Neuronal stem cell (in vitro differentiated cells): ENCODE results near the gene TRIM67.

Source experiments
- DNase-seq: peaks from one replicate; pipeline ENCODE4 v3.0.0-alpha.2; 2013; ENCODE audit warnings: low spot score
- H2AFZ ChIP-seq: one replicate; pipeline ENCODE4 v1.6.1; 2013; ENCODE audit warnings: mild to moderate bottlenecking, low read length, inconsistent platforms
- H2AK5ac ChIP-seq: 2 replicates; pipeline ENCODE4 v1.6.1; 2013; ENCODE audit warnings: low read depth, mild to moderate bottlenecking, inconsistent platforms, low read length, moderate library complexity, mixed read lengths
- H2BK120ac ChIP-seq: 2 replicates; pipeline ENCODE4 v1.6.1; 2013; ENCODE audit warnings: low read depth, mild to moderate bottlenecking, inconsistent platforms, low read length, moderate library complexity, mixed read lengths
- H2BK12ac ChIP-seq: one replicate; pipeline ENCODE4 v1.6.1; 2013; ENCODE audit warnings: low read length, inconsistent platforms
- H2BK15ac ChIP-seq: 2 replicates; pipeline ENCODE4 v1.6.1; 2013; ENCODE audit warnings: mild to moderate bottlenecking, low read length, inconsistent platforms, mixed read lengths
- H2BK5ac ChIP-seq: one replicate; pipeline ENCODE4 v1.6.1; 2013; ENCODE audit warnings: inconsistent platforms, mild to moderate bottlenecking, low read length, moderate library complexity
- H3K14ac ChIP-seq: one replicate; pipeline ENCODE4 v1.6.1; 2013; ENCODE audit warnings: low read length, inconsistent platforms
- H3K18ac ChIP-seq: 2 replicates; pipeline ENCODE4 v1.6.1; 2013; ENCODE audit warnings: low read length, inconsistent platforms
- H3K23ac ChIP-seq: 2 replicates; pipeline ENCODE4 v1.6.1; 2013; ENCODE audit warnings: low read depth, mild to moderate bottlenecking, mixed read lengths, low read length, inconsistent platforms; ENCODE audit not compliant: poor library complexity
- H3K27ac ChIP-seq: replicated peaks from 3 replicates; pipeline ENCODE4 v1.5.1; 2013; ENCODE audit warnings: low read length, inconsistent platforms
- H3K27me3 ChIP-seq, 3 experiments: 2 replicates each; pipeline ENCODE4 v1.6.1; 2013; ENCODE audit warnings: low read length in 3 of 3, mild to moderate bottlenecking in 2 of 3, inconsistent platforms in 1 of 3, low read depth in 1 of 3, mixed read lengths in 1 of 3, moderate library complexity in 1 of 3; ENCODE audit not compliant: control insufficient read depth in 3 of 3, insufficient read depth in 3 of 3
- H3K36me3 ChIP-seq, 2 donors: replicated peaks in 1 of 2; 2 replicates each; pipeline ENCODE4 v1.6.1; 2013; ENCODE audit warnings: low read length in 2 of 2; ENCODE audit not compliant: control insufficient read depth in 2 of 2, insufficient read depth in 2 of 2
- H3K4ac ChIP-seq: 2 replicates; pipeline ENCODE4 v1.6.1; 2013; ENCODE audit warnings: inconsistent platforms, mild to moderate bottlenecking, low read length, moderate library complexity
- H3K4me1 ChIP-seq, 2 donors: 1 replicate in 1 of 2; 2 replicates in 1 of 2; pipeline ENCODE4 v1.6.1; 2013; ENCODE audit warnings: low read length in 2 of 2, low read depth in 1 of 2; ENCODE audit not compliant: control insufficient read depth in 2 of 2, insufficient read depth in 1 of 2
- H3K4me2 ChIP-seq: one replicate; pipeline ENCODE4 v1.6.1; 2013; ENCODE audit warnings: mild to moderate bottlenecking, low read length, inconsistent platforms; ENCODE audit not compliant: insufficient read depth, poor library complexity, severe bottlenecking
- H3K4me3 ChIP-seq, 2 donors: 2 replicates each; pipeline ENCODE4 v1.5.1; 2013; ENCODE audit warnings: low read length in 2 of 2, mild to moderate bottlenecking in 2 of 2, inconsistent platforms in 1 of 2, moderate library complexity in 1 of 2
- H3K79me1 ChIP-seq: one replicate; pipeline ENCODE4 v1.6.1; 2013; ENCODE audit warnings: low read depth, mild to moderate bottlenecking, inconsistent platforms, low read length, moderate library complexity
- H3K9ac ChIP-seq: one replicate; pipeline ENCODE4 v1.6.1; 2013; ENCODE audit warnings: mild to moderate bottlenecking, low read depth, low read length, inconsistent platforms; ENCODE audit not compliant: poor library complexity
- H3K9me3 ChIP-seq, 2 donors: replicated peaks in 1 of 2; 2 replicates each; pipeline versions ENCODE3 to v1.6.1; 2013; ENCODE audit warnings: low read length in 2 of 2, mild to moderate bottlenecking in 2 of 2, inconsistent platforms in 1 of 2, low read depth in 1 of 2, mixed read lengths in 1 of 2, moderate library complexity in 1 of 2; ENCODE audit not compliant: control insufficient read depth in 2 of 2, insufficient read depth in 1 of 2
- H4K8ac ChIP-seq: one replicate; pipeline ENCODE4 v1.6.1; 2013; ENCODE audit warnings: low read depth, mild to moderate bottlenecking, inconsistent platforms, low read length, moderate library complexity
- H4K91ac ChIP-seq: one replicate; pipeline ENCODE4 v1.6.1; 2013; ENCODE audit warnings: low read length, low read depth, mild to moderate bottlenecking, inconsistent platforms; ENCODE audit not compliant: poor library complexity
- WGBS, 2 donors: extraction: QIAGEN DNeasy Blood & Tissue Kit; methylation state at CpG; one replicate each; pipeline ENCODE4 v1.1.7; 2013; ENCODE audit warnings: missing lambda C conversion rate in 2 of 2, mixed read lengths in 1 of 2; ENCODE audit not compliant: insufficient read length in 2 of 2, insufficient replicate concordance in 1 of 2; ENCODE audit errors: extremely low coverage in 2 of 2; 5-methylcytosine and 5-hydroxymethylcytosine counted together

Gene TRIM67

DNA sequence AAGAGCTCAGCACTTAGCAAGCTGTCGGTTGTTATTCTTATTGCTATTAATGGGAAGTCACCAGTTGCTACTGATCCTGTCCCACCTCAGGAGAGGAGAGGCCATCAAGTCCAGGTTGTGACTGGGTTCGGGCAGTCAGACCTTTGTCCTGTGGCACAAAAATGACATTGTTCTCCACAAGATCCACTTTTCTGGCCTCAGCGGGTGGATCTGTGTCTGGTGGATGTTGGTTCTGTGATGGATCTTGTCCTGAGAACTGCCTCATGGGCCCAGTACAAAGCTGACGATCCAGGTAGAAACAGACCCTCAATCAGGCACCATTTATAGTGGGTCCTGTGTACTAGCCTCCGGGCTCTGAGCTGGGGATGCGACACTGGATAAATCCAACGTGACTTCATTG lies 26.9 kb downstream of the TRIM67 start:
- WGBS, 2 donors, result no CpG with 5 or more reads among the region's 7 CpGs

DNA sequence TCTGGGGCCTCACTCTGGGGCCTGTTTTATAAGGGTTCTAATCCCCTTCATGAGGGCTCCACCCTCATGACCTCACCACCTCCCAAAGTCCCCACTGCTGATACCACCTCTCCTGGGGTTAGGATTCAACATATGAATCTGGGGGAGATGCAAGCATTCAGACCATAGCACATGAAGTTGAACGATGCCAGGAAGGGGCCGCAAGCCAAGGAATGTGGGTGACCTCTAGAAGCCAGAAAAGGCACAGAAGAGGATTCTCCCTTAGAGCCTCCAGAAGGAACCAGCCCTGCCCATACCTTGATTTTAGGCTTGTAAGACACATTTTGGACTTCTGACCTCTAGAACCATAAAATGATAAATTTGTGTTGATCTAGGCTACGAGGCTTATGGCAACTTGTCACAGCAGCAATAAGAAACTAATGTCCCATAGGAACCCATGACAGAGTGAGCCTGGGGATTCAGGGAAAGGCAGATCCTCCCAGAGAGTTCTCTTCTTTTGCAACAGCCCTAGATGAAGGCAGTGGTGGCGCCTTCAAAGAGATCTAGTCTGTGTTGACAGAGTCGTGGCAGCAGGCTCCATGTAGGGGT lies 27.9 kb downstream of the TRIM67 start:
- no peaks in the 10 kb centered on the region for H3K79me1 ChIP-seq
- H3K4me1 ChIP-seq, result peaks cover 0 to 18% of the 10 kb centered on the region in 2 donors
- no peak overlapping the region for H3K4ac ChIP-seq
- H4K8ac ChIP-seq, result no peak overlapping the region
- no peak overlapping the region for H3K23ac ChIP-seq
- peaks cover 0 to 12% (median 2%) of the 10 kb centered on the region in 3 experiments for H3K27me3 ChIP-seq
- H3K9ac ChIP-seq, result no peak overlapping the region
- H3K9me3 ChIP-seq, result peaks cover 0 to 4% of the 10 kb centered on the region in 2 donors
- WGBS, 2 donors, result no CpG with 5 or more reads among the region's 5 CpGs
- H3K4me2 ChIP-seq, result no peak overlapping the region
- no peak overlapping the region for H2BK120ac ChIP-seq
- H3K27ac ChIP-seq, result no peak overlapping the region
- no peaks in the 10 kb centered on the region for H3K36me3 ChIP-seq
- H3K4me3 ChIP-seq, result no peak overlapping the region
- H4K91ac ChIP-seq, result no peak overlapping the region
- no peak overlapping the region for H2BK12ac ChIP-seq
- H3K18ac ChIP-seq, result no peak overlapping the region
- no peak overlapping the region for H2BK15ac ChIP-seq
- no peak overlapping the region for H3K14ac ChIP-seq
- H2AK5ac ChIP-seq, result no peak overlapping the region
- no peak for DNase-seq
- H2BK5ac ChIP-seq, result no peak overlapping the region
- no peak overlapping the region for H2AFZ ChIP-seq

More for the DNA sequence above, 26.9 kb downstream of the TRIM67 start:
- Histone ChIP-seq H2BK120ac (no peak overlapping the region), H3K9me3 (peaks cover 0 to 4% of the 10 kb centered on the region in 2 donors), H3K27ac (no peak overlapping the region), H3K4me1 (peaks cover 8 to 25% of the 10 kb centered on the region in 2 donors), H3K23ac (no peak overlapping the region), H3K36me3 (no peaks in the 10 kb centered on the region), H2BK12ac (no peak overlapping the region), H2AK5ac (no peak overlapping the region), H3K4me3 (no peak overlapping the region), H3K14ac (no peak overlapping the region), H2AFZ (no peak overlapping the region), H3K79me1 (no peaks in the 10 kb centered on the region), H3K27me3 (peaks cover 0 to 9% (median 2%) of the 10 kb centered on the region in 3 experiments), H3K4me2 (no peak overlapping the region), H2BK15ac (no peak overlapping the region), H3K9ac (no peak overlapping the region), H3K4ac (no peak overlapping the region), H3K18ac (no peak overlapping the region), H2BK5ac (no peak overlapping the region), H4K8ac (no peak overlapping the region), H4K91ac (no peak overlapping the region)
- no peak for DNase-seq

DNA sequence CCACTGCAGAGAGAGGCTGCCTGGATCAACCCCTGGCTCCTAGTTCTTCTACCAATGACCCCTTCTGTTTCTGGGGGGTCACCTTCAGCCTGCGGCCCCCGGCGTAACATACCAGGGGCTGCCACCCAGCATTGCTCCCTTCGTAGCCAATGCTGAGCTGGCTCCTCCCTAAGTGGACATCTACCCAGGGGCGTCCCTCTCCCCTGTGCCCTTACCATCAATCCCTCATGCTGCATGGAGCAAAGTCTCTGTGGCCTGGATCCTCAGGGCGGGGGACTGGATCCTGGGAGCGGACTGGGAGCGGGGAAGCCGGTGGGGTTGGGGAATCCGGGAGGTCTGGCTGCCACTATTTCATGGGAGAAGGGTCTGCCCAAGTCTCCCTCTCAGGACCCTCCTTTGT lies 28.6 kb downstream of the TRIM67 start:
- H3K4me1 ChIP-seq, result peaks cover 0 to 17% of the 10 kb centered on the region in 2 donors
- H2AFZ ChIP-seq, result no peak overlapping the region
- H3K4me2 ChIP-seq, result no peak overlapping the region
- no peak overlapping the region for H2AK5ac ChIP-seq
- H3K23ac ChIP-seq, result no peak overlapping the region
- H2BK15ac ChIP-seq, result no peak overlapping the region
- no peak overlapping the region for H3K27ac ChIP-seq
- no peak overlapping the region for H3K4ac ChIP-seq
- H4K8ac ChIP-seq, result no peak overlapping the region
- H3K36me3 ChIP-seq, result no peaks in the 10 kb centered on the region
- no peaks in the 10 kb centered on the region for H3K79me1 ChIP-seq
- H4K91ac ChIP-seq, result no peak overlapping the region
- H3K9ac ChIP-seq, result no peak overlapping the region
- WGBS, 2 donors, result no CpG with 5 or more reads among the region's 10 CpGs
- H3K18ac ChIP-seq, result peak overlapping the region; percentile 25
- no peak overlapping the region for H3K14ac ChIP-seq
- H3K4me3 ChIP-seq, result no peak overlapping the region
- DNase-seq, result no peak
- peaks cover 0 to 4% of the 10 kb centered on the region in 2 donors for H3K9me3 ChIP-seq
- H2BK5ac ChIP-seq, result no peak overlapping the region
- H2BK12ac ChIP-seq, result no peak overlapping the region
- peaks cover 0 to 15% (median 2%) of the 10 kb centered on the region in 3 experiments for H3K27me3 ChIP-seq
- peak overlapping the region; percentile 39 for H2BK120ac ChIP-seq

DNA sequence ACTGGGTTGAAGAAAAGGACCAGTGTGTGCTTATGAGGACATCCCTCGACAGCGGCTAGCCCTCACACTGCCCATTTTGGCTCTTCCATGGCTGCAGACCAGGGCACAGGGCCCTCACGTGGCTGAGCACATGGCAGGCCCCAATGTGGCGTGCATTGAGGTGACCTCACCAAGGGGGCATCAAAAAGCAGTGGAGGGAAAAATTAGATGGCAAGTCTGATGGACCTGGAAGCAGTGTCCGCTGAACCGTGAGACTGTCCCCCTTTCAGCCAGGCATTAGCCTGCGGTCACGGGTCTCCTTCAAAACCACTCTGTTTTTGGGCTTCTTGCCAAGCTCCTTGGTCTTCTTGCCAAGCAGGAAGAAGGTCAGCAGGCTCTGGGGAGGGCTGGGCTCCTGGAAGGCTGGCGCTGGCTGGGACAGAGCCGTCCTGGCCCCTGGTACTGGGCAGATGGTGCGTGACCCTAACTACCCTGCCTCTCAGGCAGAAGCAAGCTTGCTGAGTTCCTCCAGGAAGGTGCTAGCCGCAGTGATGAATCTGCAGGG lies 30.8 kb downstream of the TRIM67 start:
- Histone ChIP-seq H4K91ac (no peak overlapping the region), H2BK15ac (no peak overlapping the region), H3K18ac (peak overlapping the region; percentile 79), H2BK120ac (no peak overlapping the region), H3K27ac (no peak overlapping the region), H3K27me3 (peaks cover 0 to 18% (median 0%) of the 10 kb centered on the region in 3 experiments), H3K79me1 (no peaks in the 10 kb centered on the region), H2BK5ac (no peak overlapping the region), H3K36me3 (no peaks in the 10 kb centered on the region), H3K14ac (no peak overlapping the region), H2AK5ac (peak overlapping the region; percentile 10), H3K4ac (no peak overlapping the region), H3K23ac (peak overlapping the region; percentile 9), H3K4me3 (no peak overlapping the region), H4K8ac (no peak overlapping the region), H3K4me1 (peaks cover 0 to 17% of the 10 kb centered on the region in 2 donors), H2BK12ac (no peak overlapping the region), H3K9me3 (peaks cover 0 to 4% of the 10 kb centered on the region in 2 donors), H3K9ac (no peak overlapping the region), H2AFZ (no peak overlapping the region), H3K4me2 (no peak overlapping the region)
- no peak for DNase-seq
- whole genome bisulfite sequencing, 2 donors, result no CpG with 5 or more reads among the region's 12 CpGs
